ENCODE data around the gene PAH.
"Not testable (repeated sequence)": the region's sequence is repeated elsewhere in the genome, so short reads cannot be mapped to it uniquely, and the experiment has no call there.

The PAH gene

GRCh38 chr12:102888511-102888910 is 28.5 kb downstream of the PAH start:
- no peak for DNase-seq

- DNase-seq: no peak
Measured at GRCh38 chr12:102885043-102885932, 31.8 kb downstream of the PAH start.

GRCh38 chr12:102883204-102883799 is 33.7 kb downstream of the PAH start:
- DNase-seq: peak; percentile 23

GRCh38 chr12:102880783-102881182 is 36.3 kb downstream of the PAH start:
- DNase-seq: no peak

GRCh38 chr12:102879144-102879763 is 37.8 kb downstream of the PAH start:
- no peak for DNase-seq

- no peak for DNase-seq
Measured at GRCh38 chr12:102876883-102877282, 40.2 kb downstream of the PAH start.

- no peak for DNase-seq
Measured at GRCh38 chr12:102874819-102875218, 42.2 kb downstream of the PAH start.

GRCh38 chr12:102873077-102873476 is 44.0 kb downstream of the PAH start:
- no peak for DNase-seq

GRCh38 chr12:102871014-102871413 is 46.0 kb downstream of the PAH start:
- no peak for DNase-seq

GRCh38 chr12:102869571-102869970 is 47.5 kb downstream of the PAH start:
- no peak for DNase-seq

GRCh38 chr12:102865821-102866615 is 51.0 kb downstream of the PAH start:
- no peak for DNase-seq

- no peak for DNase-seq
Measured at GRCh38 chr12:102862486-102862885, 54.6 kb downstream of the PAH start.

- DNase-seq: no peak
Measured at GRCh38 chr12:102851246-102851645, 65.8 kb downstream of the PAH start.

GRCh38 chr12:102849722-102850447 is 67.2 kb downstream of the PAH start:
- no peak for DNase-seq

GRCh38 chr12:102848832-102849231 is 68.2 kb downstream of the PAH start:
- DNase-seq: no peak

GRCh38 chr12:102847131-102847530 is 69.9 kb downstream of the PAH start:
- DNase-seq: no peak

- DNase-seq: no peak
Measured at GRCh38 chr12:102833687-102834441, 83.2 kb downstream of the PAH start.

GRCh38 chr12:102832826-102833225 is 84.2 kb downstream of the PAH start:
- not testable (repeated sequence) for DNase-seq

- DNase-seq: no peak
Measured at GRCh38 chr12:102824218-102824835, 92.7 kb downstream of the PAH start.

GRCh38 chr12:102821149-102821548 is 95.9 kb downstream of the PAH start:
- no peak for DNase-seq

GRCh38 chr12:102816816-102817434 is 100.1 kb downstream of the PAH start:
- no peak for DNase-seq

All from CD4-positive, alpha-beta T cell treated with Interleukin-12 subunit alpha and Interleukin-12 subunit beta, for 1 hour (primary cell).